Lung (tissue), 12 donors: ENCODE results near the gene BCL10. TPM values are rescaled to one million over a fixed set of nuclear protein-coding genes. Genes with fewer than 3 reads are reported as not detected.

Experiments used
- ATAC-seq: fragments of 200-7000 bp; cut with Tn5 transposase; one replicate; pipeline ENCODE4 v1.9.1; 2020; ENCODE audit warnings: moderate number of reproducible peaks; ENCODE audit not compliant: insufficient read depth, low FRiP score
- DNase-seq, 3 donors: peaks; one replicate each; pipeline ENCODE4 v3.0.0-alpha.2; 2013 to 2017
- H3K27ac ChIP-seq, 2 donors: one replicate each; pipeline ENCODE4 v1.5.1; 2013; ENCODE audit warnings: mild to moderate bottlenecking in 2 of 2, moderate library complexity in 2 of 2, control low read depth in 1 of 2, inconsistent platforms in 1 of 2, low read depth in 1 of 2, low read length in 1 of 2
- H3K27me3 ChIP-seq, 3 donors: one replicate each; pipeline ENCODE4 v1.5.1; 2013; ENCODE audit warnings: low read length in 2 of 3; ENCODE audit not compliant: control insufficient read depth in 3 of 3, insufficient read depth in 3 of 3
- H3K36me3 ChIP-seq, 4 donors: one replicate each; pipeline ENCODE4 v1.5.1; 2013; ENCODE audit warnings: low read length in 4 of 4, mild to moderate bottlenecking in 1 of 4, moderate library complexity in 1 of 4; ENCODE audit not compliant: control insufficient read depth in 4 of 4, insufficient read depth in 4 of 4
- H3K4me1 ChIP-seq, 5 donors: one replicate each; pipeline ENCODE4 v1.5.1; 2013; ENCODE audit warnings: low read length in 5 of 5, mild to moderate bottlenecking in 2 of 5, moderate library complexity in 1 of 5; ENCODE audit not compliant: control insufficient read depth in 5 of 5, insufficient read depth in 5 of 5
- H3K4me3 ChIP-seq: one replicate; pipeline ENCODE4 v1.5.1; 2013; ENCODE audit warnings: mild to moderate bottlenecking, control low read depth, moderate library complexity
- H3K9ac ChIP-seq, 2 donors: one replicate each; pipeline ENCODE4 v1.5.1; 2013; ENCODE audit warnings: low read length in 2 of 2, control low read depth in 1 of 2; ENCODE audit not compliant: insufficient read depth in 1 of 2
- H3K9me3 ChIP-seq, 4 donors: one replicate each; pipeline ENCODE4 v1.5.1; 2013; ENCODE audit warnings: low read length in 3 of 4, mild to moderate bottlenecking in 1 of 4, moderate library complexity in 1 of 4; ENCODE audit not compliant: control insufficient read depth in 4 of 4, insufficient read depth in 3 of 4
- CTCF ChIP-seq: IDR thresholded peaks from 2 replicates; pipeline ENCODE4 v1.5.1; 2012; ENCODE audit warnings: mild to moderate bottlenecking; ENCODE audit errors: control extremely low read depth, extremely low read depth
- WGBS, 2 donors: extraction: QIAGEN DNeasy Blood & Tissue Kit; methylation state at CpG; one replicate each; pipeline ENCODE4 v1.1.7; 2013; 5-methylcytosine and 5-hydroxymethylcytosine counted together
- polyA plus RNA-seq, 2 donors: library from polyadenylated mRNA; stranded (reverse); fragments of 200-250 nt; gene quantifications; one replicate each; pipeline ENCODE4 v1.2.1, GENCODE V29; 2013
- total RNA-seq, 2 donors: library from RNA; depleted of rRNA in 1 of 2; stranded (reverse); fragments of >200 nt in 1 of 2; gene quantifications; one replicate each; pipeline ENCODE4 v1.2.1, GENCODE V29; 2014 to 2021
- donor health status: control.
- donor health status: control.
- donor health status: Bipolar disorder and iron deficiency.
- donor health status: healthy.
- donor health status: DM: yes; HTN: yes; CAD: no.

The BCL10 gene
- total and polyA plus RNA-seq, 4 donors, result 9.9 to 32.3 (median 18.8) TPM

- no peak overlapping the region for H3K4me3 ChIP-seq
- peaks cover 0 to 21% (median 10%) of the 10 kb centered on the region in 5 donors for H3K4me1 ChIP-seq
- DNase-seq (no peak), ATAC-seq (no peak)
- H3K27ac ChIP-seq, result no peak overlapping the region
- H3K9ac ChIP-seq, result no peak overlapping the region
- WGBS, 2 donors, result 60 to 91% methylated on average over 4 of the region's 4 CpGs
- H3K9me3 ChIP-seq, result no peaks in the 10 kb centered on the region
- no peaks in the 10 kb centered on the region for H3K27me3 ChIP-seq
- H3K36me3 ChIP-seq, result peaks cover 0 to 2% (median under 1%) of the 10 kb centered on the region in 4 donors
- TF ChIP-seq CTCF, result no peak
These were observed 1.4 kb upstream of the BCL10 start for GRCh38 chr1:85277802-85278201.

- Histone ChIP-seq H3K4me3 (peak overlapping the region; percentile 38), H3K9ac (peak overlapping the region; percentile 29 to 75), H3K36me3 (peaks cover 0 to 5% (median under 1%) of the 10 kb centered on the region in 4 donors), H3K4me1 (peaks cover 0 to 21% (median 10%) of the 10 kb centered on the region in 5 donors), H3K27ac (peak overlapping the region; percentile 78 to 95), H3K9me3 (no peaks in the 10 kb centered on the region), H3K27me3 (no peaks in the 10 kb centered on the region)
- ATAC-seq (no peak), DNase-seq (no peak)
- 62 to 67% methylated on average over 11 of the region's 11 CpGs for WGBS, 2 donors
- no peak for TF ChIP-seq CTCF
These were observed 677 bp upstream of the BCL10 start for GRCh38 chr1:85276978-85277639.

GRCh38 chr1:85275701-85276214 is 674 bp downstream of the BCL10 start:
- Histone ChIP-seq H3K9me3 (no peaks in the 10 kb centered on the region), H3K27me3 (no peaks in the 10 kb centered on the region), H3K9ac (peak overlapping the region; percentile 93 to 96), H3K27ac (peak overlapping the region; percentile 95 to 96), H3K4me1 (peaks cover 0 to 22% (median 10%) of the 10 kb centered on the region in 5 donors), H3K36me3 (peaks cover 0 to 10% (median 5%) of the 10 kb centered on the region in 4 donors), H3K4me3 (peak overlapping the region; percentile 92)
- 1 to 2% methylated on average over 13 of the region's 13 CpGs for WGBS, 2 donors
- no peak for TF ChIP-seq CTCF
- DNase-seq, result no peak
- no peak for ATAC-seq
